ENCODE results near the gene ZBTB21.

Gene ZBTB21

DNA sequence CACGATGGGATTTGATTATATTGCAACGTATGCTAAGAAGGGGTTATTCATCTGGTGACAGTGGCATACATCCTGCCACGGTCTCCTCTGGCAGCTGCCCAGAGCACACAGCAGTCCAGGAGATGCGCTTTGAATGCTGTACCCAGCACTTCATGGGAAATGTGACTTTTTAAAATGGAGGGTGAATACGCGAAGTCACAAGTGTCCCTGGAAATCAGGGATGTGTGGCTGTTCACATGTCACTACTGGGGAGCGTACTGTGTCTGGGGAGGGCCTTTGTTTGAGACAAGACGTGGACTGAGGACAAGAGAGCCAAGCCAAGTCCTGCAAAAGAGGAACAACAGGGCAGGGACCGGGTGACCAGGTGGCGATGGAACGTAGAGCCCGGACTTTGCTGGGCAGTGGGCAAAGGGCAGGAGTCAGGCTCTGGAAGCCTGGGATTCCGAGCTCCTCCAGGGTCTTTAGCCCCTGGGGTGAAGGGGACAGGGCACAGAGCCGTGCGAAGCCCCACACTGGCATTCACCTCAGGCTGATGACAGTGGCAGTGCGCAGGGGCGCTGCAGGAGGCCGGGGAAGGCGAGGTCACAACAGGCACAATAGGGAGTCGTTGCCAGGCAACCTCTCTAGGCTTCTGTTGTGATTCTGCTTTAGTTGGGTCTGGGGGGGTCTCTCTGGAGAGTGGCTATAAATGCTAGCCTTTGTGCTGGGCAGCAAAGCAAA lies 11.4 kb upstream of the ZBTB21 start:
- FAIRE-seq (no peak), DNase-seq (ENCODE audit: low spot score) (no peak)

DNA sequence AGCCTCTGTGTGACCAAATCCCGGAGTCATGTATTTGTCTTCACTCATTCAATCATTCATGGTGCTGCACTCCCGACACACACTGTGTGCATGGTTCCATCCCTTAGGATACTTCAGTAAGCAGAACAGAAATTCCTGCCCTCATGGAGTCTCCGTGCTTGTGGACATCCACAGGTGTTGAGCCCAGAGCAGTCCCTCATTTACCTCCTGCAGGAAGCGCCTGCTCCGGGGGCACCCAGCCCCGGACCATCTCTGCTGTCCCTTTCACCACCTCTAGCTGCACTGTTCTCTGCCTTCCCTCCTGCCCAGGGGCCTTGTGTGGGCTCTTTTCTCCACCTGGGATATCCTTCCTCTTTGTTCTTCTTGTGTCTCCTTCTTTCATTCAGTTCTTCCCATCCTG lies 9.5 kb upstream of the ZBTB21 start:
- no peak for DNase-seq (ENCODE audit: low spot score)
- no peak for FAIRE-seq

DNA sequence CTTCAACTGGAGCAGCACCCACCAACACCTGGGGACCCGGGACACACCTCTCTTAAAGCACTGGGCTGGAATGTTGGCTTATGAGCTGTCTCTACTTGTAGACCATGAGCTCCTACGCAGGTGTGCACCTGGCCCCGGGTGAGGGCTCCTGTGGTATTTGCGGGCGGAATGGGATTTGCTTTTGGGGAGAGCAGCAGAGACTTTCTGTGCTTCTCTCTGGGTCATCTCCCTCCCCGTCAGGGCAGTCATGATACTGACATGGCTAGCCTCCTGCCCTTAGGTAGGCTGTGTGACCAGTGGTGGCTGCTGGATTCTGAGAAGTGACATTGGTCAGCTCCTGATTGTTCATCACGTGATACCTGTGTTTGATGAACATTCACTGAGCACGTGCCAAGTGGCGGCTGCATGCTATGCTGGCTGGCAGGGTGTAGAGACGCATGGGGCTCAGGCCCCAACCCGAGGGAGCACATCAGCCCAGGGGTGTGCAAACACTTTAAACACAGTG lies 9.0 kb upstream of the ZBTB21 start:
- no peak for FAIRE-seq

DNA sequence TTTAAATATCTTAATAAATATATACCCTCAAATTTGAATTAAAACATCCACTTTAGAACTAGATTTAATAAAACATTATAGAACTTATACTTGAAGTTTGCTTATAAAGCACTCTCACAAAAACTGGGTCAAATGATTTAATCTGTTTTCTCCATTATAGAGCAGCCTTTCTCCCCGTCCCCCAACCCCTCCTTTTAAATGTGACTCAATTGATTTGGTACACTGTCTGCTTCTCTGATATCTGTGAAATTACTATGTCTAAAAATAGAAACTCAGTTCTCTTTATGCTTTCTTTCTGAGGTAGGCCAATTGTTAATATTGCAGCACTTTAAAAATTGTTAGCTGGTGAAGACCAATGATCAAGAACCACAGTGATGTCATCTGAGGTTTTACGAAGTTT lies 6.9 kb upstream of the ZBTB21 start:
- DNase-seq (ENCODE audit: low spot score), result no peak
- no peak for FAIRE-seq

More for the DNA sequence above, 9.0 kb upstream of the ZBTB21 start:
- no peak for DNase-seq (ENCODE audit: low spot score)

DNA sequence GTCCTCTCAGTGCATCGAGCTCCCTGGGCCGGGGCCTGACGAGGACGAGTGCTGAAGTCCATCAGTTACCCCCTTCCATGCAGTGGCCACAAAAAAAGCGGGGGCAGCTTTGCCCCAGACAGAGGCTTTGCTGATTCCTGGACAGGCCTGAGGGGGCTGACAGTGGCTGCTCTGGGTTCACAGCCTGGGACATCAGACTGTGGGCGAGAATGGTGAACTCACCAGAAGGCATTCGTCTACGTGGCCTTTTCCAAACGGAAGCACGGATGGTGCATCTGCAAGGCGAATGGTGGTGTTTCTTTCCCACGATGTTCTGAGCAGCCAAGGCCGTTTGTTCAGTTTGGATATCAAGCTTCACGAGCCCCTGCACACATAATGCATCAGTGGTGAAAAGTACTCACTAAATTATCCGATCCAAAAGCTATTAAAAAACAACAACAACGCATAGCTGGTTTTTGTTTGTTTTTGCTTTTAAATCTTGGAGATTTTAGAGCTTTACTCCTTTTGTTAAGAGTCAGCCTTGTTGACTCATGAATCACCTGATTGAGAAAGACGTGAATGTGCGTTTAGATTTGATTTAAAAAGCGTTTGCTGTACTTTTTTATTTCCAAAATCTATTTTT lies 6.3 kb upstream of the ZBTB21 start:
- DNase-seq (ENCODE audit: low spot score) (no peak), FAIRE-seq (no peak)

DNA sequence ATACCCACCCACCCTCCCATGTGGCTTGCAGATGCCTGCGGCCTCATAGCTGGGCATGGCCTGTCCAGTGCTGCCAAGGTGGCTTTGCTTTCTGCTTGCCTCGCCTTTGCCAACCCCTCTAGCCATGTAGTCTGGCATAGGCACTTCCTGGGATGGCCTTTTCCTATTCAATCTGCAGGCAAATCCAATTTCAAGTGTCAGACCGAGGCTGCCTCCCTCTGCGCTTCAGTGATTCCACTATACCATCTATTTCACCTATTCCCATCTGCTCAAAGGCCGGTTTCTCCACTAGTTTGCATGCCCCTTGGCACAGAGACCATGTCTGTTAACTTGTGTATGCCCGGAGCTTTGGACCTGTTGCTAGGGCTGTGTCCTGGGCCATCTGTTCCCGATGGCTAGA lies 3.8 kb upstream of the ZBTB21 start:
- DNase-seq (ENCODE audit: low spot score), result no peak
- FAIRE-seq, result no peak

DNA sequence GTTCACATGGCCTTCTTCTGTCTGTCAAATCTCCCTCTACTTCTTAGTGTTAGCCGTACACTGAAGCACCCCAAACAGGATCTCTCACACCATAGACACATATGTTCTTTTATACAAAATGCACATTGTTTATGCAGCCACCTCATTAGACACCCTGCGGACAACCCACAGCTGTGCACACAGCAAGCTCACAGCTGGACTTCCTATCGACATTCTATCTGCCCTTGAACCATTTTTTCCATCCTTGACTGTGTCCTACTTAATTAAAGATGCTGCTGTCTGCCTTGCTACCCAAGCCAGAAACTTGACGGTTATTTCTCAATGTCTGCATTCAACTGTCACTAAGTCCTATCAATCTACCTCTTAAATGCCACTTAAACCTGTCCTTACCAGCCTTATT lies 3.2 kb upstream of the ZBTB21 start:
- DNase-seq (ENCODE audit: low spot score) (no peak), FAIRE-seq (no peak)

DNA sequence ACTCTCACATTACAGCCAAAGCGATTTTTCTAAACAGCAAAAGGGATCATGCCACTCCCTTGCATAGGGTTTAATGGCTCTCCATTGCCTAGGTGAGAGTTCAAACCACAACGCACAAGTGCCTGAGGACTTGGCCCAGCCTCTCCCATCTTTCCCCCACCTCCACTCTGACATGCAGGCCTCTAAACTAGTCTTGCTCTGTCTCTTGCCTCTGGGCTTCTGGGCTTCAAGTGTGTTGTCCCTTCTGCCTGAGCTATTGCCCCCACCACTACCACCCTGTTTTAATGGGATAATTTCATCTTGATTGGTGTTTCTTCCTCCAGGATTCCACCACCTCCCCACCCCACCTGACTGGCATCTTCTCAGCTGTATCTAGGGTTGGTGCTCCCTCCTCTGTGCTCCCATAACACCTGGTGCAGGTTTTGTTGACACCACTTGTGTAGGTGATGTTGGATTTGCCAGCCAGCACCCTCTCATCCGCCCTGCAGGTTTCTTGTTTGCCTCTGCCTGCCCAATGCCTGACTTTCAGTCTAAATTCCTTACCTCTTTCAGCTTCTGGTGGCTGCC lies 2.7 kb upstream of the ZBTB21 start:
- DNase-seq (ENCODE audit: low spot score) (no peak), FAIRE-seq (no peak)

DNA sequence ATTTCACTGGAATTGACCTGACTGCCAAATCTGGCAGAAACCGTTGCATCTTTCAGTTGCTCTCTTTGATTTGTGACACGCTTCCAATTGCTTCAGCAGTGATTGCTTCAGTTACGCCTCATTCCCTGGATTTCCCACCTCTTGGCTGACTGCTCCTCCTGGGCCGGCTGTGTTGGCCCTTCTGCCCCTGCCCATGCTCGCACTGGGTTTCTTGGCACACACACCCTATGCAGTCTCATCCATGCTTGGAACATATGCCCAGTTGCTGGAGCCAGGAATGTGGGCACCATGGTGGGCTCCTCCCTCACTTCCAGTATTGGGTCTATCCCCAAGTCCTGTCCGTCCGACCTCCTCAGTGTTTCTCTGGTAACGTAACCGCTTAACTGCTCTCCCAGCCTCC lies 2.2 kb upstream of the ZBTB21 start:
- no peak for FAIRE-seq
- no peak for DNase-seq (ENCODE audit: low spot score)

DNA sequence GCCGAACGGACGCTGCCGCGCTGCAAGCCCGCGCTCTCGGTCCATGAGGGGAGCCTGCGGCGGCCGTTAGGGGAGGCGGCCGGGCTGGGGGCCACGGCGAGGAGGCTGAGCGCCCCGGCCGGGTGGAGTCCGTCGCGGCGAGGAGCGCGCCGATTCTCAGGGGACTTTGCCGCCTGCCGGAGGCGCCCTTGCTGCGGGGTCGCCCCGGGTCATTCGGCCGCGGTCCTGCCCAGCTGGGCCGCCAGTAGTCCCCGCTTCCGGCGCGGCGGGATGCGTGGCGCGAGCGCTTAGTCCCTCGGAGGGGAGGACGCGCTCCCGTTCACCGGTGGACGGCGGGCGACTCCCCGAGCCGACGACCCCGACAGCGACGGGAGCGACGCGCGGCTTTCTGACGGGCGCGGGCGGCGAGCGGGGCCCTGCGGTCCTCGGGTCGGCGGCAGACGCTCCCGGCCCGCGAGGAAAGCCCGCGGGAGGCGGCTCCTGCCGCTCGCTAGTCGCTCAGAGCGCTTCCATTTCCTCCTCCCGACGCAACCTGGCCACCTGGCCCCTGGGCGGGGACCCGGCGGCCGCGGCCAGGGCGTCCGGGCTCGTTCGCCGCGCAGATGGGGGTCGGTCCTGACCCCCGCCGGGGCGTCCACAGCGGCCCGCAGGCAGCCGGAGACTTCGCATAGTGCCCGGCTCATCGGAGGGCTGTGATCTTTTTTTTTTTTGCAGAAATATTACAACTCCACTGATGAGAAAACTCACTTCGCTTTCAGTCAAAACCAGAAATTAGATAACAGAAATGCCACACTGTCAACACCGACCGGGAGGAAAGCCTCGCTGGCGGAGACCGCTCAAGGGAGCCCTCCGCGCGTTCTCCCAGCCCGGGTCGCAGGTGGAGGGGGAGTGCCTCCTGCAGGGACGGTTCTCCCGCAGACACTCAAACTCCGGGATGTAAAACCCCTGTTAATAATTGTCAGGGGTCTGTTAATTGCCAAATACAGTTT lies 641 bp upstream of the ZBTB21 start:
- FAIRE-seq, result no peak
- DNase-seq (ENCODE audit: low spot score), result peak; percentile 13

DNA sequence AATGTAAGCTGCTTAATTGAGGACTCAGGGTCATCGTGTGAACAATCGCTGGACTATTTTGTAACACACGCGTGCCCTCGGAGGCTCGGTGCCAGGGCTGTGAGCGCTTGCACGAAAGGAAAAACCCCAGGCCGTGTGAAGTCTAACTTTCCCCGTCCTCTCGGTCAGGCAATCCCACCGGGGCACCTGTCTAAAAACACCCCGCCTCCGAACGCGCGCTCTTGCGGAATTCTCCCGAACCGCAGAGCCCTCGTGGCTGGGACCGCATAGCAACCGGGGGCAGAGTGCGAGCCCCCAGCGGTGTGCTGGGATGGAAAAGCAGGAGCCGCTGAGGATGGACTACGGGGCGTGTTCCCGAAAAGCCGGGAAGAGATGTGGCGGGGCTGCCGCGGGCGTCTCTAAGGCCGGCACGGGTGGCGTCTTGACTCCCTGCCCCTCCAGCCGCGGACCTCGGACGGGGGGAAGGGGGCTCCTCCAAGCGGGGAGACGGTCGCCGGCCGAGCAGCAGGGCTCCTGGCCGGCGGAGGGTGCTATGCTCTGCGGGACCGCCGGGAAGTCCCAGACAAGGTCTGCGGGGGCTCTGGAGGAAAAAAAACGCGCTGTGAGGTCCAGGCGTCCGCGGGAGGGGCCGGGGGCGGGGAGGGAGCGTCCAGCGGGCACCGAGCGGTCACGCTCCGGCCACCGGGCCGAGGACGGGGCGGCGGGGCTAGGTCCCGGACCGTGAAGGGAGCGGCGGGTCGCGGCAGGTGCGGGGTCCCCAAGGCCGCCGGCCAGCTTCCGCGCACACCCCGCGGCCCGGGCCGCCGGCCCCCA lies 936 bp downstream of the ZBTB21 start:
- no peak for FAIRE-seq
- DNase-seq (ENCODE audit: low spot score), result peak; percentile 28

DNA sequence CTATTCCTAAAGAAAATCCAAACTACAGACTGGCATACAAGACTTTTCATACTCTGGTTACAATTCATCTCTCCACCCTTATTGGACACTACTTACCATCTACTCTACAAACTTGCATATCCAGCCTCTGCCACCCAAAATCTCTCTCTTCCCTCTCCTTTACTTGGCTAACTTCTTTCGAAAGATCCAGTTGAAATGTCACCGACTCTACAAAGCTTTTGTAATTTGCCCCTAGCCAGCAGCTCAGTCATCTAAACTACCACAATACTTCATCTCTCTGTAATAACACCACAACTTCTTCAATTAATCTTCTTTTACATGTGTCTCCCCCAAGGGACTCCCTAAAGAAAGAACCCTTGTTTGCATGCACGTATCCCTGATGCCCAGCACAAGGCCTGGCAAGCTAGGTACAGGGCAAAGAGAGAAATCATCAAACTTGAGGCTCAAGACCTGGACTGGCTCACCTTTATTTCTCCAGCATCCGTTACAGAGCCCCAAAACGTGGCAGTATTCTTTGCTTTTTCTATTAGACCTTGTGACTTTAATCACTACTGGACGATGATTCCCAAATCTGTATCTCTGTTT lies 2.7 kb downstream of the ZBTB21 start:
- DNase-seq (ENCODE audit: low spot score) (no peak), FAIRE-seq (no peak)

DNA sequence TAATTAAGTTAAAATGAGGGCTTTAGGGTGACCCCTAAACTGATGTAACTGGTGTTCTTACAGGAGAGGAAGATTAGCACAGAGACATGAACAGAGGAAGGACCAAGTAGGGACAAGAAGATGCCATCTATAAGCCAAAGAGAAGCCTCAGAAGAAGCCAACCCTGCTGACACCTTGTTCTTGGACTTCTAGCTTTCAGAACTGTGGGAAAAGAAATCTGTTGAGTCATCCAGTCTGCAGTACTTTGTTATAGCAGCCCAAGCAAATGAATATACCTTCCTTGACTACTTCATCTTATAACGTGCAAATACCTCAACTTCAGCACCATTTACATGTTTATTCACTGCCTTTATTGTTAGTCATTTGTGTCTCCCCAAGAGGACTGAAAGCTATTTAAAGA lies 3.4 kb downstream of the ZBTB21 start:
- no peak for FAIRE-seq
- no peak for DNase-seq (ENCODE audit: low spot score)

DNA sequence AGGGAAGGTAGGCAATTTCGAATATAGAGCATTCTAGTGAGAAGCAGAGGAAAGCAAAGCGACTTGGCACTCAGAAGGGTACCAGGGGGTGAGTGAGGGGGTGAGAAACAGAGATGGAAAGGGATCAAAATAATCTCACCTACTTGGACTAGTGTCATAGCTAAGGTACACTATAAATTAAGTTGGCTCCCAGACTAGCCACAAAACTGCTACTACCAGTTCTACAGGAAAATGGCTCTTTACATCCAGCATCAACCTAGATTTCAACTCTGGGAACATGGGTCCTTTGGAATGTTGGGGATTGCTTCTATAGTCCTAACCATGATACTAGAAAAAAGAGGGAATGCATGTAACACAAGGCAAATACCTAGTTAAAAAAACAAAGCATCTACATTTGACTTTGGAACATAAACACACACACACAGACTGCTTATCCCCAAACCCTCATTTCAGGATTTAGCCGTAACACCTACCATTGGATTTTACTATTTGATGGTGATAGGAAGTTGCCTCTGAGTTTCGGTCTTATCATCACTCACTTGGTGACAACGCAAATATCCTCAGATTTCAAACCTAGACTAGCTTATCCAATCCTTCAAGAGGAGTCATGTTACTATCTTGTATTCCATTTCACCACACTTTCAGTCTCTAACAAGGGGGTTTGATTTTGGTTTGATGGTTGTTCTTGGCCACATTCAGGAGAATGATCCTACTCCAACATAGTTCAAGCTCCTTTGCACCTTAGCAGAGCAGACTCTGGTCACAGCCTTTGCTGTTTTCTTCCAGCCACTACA lies 5.6 kb downstream of the ZBTB21 start:
- DNase-seq (ENCODE audit: low spot score) (no peak), FAIRE-seq (no peak)

DNA sequence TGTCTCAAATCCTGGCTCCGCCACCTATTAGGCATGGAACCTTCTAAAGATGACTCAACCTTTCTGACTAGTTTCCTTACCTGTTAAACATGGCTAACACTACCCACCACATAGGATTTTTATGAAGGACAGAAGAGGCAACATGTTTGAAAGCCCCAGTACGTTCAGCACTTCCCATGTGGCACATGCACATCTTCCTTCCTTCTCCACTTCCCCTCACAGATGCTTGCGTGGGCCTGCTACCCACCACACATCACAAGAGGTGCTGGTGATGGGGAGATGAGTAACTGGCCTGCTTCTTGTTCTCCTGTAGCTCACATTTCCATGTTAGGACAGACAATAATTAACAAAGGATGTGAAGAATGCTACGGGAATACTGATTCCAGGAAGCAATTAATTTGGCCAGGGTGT lies 7.1 kb downstream of the ZBTB21 start:
- DNase-seq (ENCODE audit: low spot score) (peak; percentile 28), FAIRE-seq (no peak)

DNA sequence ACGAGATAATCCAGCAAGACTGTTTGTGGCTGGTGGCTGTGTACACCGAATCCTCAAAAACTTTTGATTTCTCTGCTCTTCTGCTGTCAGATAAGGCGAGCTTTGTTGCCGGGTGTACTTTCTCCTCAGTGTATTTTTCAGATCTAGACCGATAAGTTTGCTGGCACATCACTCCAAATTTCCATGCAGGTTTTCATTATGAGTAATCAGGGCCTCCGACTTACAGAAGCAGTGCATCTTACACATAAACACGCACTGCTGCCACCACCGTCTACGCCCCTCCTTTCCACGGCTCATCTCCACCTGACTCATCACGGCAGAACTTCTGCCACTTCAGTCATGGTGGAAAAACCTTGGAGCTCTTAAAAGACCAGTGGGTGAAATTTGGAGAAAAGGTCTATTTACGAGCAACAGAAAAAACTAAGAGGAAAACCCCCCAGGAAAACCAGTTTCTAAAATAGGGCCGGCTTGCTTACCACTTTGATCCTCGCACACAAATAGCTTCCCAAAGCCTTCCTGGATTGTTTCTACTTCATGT lies 7.7 kb downstream of the ZBTB21 start:
- peak; percentile 86 for FAIRE-seq

DNA sequence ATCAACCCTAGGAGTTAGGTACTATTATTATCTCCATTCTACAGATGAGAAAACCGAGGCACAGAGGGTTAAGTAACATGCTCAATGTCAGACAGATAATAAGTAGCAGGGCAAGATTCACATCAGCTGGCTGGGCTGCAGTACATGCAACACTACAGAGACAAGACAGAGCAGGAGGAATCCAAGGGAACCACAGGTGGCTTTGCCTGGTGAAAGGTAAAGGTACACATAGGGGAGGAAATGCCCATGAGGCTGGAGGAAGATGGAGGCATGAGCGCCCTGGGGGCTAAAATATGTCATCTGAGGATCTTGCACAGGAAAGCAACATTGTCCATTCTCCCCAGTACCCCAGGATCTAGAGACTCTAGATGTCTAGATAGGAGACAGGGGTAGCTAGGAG lies 8.4 kb downstream of the ZBTB21 start:
- no peak for FAIRE-seq
- DNase-seq (ENCODE audit: low spot score), result no peak

More for the DNA sequence above, 7.7 kb downstream of the ZBTB21 start:
- peak; percentile 82 for DNase-seq (ENCODE audit: low spot score)

DNA sequence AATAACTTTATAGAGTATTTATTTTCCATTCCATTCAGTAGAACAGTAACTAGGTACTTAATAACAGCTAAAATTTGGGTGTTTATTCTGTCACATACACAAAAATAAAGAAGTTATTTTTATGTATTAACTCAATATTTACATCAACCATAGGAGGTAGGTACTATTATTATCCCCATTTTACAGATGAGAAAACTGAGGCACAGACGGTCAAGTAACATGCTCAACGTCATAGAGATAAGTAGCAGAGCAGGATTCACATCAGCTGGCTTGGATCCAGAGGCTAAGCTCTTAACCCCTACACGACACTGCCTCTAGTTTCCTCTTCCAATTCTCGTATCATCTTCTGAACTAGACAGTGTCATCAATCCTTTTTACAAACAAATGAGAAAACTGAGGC lies 9.3 kb downstream of the ZBTB21 start:
- FAIRE-seq, result no peak

DNA sequence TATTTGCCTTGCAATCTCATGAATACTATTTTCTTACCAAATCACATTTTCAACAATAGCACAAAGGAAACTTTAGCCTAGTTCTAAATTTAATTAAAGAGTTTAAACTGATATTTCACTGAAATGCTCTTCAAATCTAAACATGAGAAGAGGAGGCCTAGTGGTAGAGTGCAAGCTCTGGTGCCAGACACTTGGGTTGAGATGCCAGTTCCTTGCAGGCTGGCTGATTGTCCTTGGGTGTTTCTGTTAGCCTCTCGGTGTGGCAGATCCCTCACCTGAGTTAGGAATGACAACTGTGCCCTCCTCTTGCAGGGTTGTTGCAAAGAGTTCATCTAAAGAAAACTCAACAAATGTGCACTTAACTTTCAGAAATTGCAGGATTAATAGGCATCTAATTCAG lies 12.5 kb downstream of the ZBTB21 start:
- FAIRE-seq, result no peak

More for the DNA sequence above, 9.3 kb downstream of the ZBTB21 start:
- DNase-seq (ENCODE audit: low spot score), result no peak

More for the DNA sequence above, 12.5 kb downstream of the ZBTB21 start:
- no peak for DNase-seq (ENCODE audit: low spot score)

Measured in RCC 7860 (cell line).